Central memory CD4-positive, alpha-beta T cell (primary cell): ENCODE data around the gene PIAS4.

Experiments
- DNase-seq: peaks from one replicate; pipeline ENCODE4 v3.0.0; 2022

The PIAS4 gene

DNA sequence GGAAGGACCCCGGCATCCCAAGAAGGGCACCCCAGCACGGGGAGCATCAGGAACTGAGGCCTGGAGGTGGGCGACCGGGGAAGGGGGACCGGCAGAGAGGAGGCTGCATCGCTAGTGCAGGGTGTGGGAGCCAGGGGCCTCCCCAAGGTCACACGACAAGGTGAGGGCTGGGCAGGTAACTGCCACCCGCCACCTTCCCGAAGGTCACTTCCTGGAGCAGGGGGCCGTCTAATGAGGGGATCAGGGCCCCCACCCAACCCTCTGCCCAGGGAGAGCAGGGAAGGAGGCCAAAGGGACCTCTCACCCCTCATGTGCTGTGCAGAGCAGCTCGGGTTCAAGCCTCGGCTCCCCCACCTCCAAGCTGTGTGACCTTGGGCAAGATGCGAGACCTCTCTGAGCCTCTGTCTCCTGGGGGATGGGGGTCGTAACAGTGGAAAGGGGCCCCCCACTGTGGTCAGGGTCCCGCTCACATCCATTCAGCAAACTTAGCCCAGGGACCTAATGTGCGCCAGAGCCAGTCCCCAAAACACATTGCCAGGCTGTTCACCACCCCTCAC lies 53.2 kb downstream of the PIAS4 start:
- DNase-seq: no peak

DNA sequence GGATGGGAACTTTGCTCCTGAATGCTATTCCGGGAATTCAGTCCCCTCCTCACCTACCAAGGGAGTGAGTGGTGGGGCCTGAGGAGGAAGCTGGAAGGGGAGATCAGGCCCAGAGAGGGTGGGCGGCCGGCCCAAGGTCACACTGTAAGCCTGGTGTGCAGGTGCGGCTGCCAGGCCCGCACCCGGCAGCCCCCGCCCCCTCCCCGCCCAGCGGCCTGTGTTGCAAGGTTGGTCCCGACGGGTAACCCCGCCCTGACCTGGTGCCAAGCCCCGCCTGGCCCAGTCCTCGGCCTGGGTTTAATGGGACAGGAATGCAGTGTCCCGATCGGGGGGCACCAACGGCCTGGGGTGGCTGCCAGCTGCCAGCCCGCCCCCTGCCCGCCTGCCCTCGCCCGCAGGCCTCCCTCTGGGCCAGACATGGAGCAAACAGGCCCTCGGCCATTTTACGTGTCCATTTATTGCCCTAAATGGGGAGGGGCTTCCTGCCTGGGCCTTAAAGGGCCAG lies 53.7 kb downstream of the PIAS4 start:
- DNase-seq: peak; percentile 23

DNA sequence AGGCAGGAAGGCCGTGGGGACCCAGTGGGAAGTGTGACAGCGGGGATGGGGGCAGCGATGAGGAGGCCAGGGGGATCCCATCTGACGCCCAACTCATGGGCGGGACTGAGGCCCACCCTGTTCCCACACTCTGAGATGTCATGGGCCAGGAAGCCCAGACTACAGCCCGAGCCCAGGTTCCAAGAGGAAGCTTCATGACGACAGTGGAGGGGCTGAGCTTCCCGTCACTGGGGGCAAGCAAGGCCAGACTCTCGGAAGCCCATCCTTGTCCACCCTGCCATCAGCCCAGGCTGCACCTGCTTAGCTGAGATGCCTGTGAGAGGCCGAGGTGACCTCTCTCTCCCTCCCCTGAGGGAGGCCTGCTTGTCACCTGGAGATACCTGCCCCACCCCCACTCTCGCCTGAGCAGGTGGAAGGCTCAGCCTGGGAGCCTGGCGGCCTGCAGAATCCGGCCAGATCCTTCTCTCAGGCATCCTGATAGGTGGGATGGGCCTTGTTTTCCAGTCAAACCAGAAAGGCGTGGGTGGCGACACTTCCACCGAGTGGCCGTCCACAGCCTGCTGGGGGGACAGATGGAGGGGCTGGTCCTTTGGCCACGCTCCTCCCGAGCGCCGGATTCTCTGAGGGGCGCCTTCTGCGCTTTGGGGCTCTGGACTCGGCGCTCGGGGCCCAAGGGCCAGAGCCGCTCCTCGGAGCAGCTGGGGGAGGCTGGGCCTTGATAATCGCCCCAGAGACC lies 54.3 kb downstream of the PIAS4 start:
- no peak for DNase-seq

DNA sequence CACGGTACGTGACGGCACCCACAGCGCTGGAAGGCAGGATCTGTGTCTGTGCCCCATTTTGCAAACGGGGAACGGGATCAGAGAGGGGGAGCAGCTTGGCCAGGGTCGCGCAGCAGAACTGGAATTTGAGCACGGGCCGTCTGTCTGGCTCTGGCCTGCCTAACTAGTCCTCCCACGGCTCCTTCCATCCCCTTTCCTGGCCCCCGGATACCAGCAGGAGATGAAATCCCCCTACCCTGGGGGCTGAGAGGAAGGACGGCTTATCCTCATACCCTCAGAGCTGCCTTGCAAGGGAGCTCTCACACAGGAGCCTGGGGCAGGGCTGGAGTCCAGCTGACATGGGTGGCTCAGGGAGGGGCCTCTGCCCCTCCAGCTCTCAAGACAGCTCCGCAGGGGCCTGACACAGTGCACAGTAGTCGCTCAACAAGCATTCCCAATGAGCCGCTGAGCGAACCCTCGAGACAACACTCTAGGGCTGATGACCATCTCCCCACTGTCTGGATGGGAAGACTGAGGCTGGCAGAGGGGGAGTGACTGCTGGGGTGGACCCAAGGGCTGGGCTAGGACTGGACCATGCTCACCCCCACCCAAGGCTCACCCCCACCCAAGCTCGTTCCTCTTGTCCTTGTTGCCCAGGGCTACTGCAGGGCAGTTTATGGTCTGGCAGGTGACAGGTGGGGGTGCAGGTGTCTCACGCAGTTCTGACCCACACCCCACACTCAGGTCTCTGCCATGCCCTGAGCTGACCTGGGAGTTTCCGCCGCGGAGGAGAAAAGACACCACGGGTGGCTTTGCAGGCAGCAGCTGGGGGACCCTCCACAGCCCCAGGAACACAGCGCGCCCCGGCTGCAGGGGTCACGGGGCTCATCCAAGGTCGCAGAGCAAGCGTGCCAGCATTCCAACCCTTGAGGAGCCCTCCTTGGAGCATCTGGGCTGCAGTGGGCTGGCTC lies 55.2 kb downstream of the PIAS4 start:
- DNase-seq: no peak

DNA sequence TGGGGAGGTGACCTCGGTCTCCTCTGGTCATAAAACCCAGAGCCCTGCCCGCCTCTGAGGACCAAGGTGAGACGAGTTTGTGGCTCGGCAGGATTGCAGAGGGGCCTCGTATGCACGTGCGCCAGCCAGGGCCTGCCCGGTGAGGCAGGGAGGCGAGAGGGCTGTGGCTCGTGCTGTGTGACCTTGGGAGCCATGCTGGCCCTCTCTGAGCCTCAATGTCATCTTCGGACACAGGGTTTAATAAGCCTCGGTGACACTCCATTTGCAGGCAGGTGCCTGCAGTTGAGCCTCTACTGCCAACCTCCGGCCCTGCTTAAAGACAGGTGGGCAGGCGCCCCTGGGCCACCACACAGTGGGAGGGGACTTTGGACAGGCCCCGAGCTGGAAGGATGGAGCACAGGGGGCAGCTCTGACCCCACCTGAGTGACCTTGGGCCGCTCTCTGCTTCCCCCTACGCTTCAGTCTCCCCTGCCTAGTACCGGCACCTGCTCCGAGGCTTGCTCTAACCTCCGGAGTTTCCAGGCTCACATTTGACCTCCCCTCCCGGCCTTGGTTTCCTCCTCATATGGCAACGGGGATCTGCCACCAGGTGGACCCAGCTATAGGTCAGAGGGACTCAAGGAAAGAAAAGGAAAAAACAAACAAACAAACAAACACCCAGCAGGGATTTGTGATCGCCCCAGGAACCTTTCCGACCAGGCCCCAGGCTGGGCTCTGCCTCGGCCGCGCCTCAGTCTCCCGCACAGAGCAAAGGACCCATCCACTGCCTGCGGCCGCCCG lies 56.0 kb downstream of the PIAS4 start:
- no peak for DNase-seq

DNA sequence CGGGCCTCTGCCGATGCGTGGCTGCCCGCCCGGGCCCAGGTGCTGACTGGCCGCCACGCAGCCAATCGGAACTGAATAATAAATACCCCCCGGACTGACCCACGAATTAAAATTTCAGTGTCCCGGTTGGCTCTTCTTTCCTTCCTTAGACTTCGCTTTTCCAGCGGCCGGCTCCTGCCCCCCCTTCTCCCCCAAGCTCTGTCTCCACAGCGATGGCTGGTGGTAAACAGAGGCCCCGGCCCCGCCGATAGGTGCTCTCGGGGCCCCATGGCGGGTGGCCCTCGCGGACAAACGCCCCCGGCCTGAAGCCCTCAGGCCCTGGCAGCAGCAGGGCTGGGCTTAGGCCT lies 56.6 kb downstream of the PIAS4 start:
- no peak for DNase-seq

DNA sequence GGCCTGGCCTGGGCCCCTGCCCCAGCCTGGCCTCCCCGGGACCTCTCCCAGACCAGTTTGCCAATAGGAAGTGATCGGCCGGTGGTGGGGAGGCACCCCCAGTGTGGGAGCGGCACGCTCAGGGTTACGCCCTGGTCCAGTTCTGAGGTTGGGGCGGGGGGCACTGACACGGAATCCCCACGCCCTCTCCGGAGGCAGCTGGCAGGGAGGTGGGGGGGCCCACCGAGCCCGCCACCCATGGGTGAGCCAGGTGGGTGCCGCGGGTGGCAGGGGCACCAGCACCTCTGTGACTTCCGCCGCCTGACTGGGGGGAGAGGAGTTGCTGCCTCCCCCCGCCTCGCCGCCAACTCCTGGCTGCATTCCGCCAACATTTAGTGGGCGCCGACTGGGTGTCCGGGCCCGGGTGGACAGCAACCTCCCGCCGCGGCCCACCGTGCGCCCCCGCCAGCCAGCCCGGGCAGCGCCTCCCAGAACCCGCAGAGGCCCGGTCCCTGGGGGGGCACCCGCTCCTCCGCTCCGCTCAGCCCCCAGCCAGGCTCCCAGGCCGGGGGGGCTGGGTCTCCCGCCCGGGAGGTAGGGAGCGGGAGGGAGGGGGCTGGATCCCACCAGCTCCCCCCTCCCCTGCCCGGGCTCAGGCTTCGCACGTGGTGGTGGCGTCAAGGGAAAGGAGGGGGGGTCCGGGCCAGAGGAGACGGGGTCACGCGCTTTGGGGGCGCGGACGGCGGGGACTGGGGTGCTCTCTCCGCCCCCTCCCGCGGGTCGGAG lies 57.1 kb downstream of the PIAS4 start:
- peak; percentile 45 for DNase-seq

DNA sequence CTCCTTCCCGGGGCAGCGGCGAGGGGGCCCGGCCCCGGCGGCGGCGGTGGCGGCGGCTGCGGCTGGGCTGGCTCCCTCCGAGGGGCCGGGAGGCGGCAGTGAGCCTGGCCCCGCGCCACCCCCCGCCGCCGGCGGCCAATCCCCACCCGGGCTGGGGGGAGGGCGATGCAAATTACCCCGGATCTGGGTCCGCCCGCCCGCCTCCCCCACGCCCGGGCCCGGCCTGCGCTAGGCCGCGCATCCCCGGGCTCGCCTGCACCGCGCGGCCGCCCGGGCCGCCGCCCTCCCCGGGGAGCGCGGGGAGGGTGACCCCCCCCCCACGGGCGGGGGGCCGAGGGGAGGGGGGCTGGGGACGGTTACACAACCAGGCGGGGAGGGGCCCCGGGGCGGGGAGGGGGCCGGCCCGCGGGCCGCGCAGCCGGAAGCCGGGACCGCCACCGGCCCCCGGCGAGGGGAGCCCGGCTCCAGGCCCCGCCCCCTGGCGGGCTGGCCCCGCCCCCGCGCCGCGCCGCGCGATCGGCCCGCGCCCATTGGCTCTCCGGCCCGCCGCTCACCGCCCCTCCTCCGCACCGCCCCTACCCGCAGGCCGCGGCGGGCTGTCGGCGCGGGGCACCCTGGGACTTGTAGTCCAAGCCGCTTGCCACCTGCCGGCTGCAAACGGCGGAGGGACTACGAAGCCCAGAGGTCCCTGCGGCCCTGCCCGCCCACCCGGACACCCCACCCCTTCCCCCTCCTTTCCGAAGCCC lies 58.1 kb downstream of the PIAS4 start:
- peak; percentile 98 for DNase-seq

DNA sequence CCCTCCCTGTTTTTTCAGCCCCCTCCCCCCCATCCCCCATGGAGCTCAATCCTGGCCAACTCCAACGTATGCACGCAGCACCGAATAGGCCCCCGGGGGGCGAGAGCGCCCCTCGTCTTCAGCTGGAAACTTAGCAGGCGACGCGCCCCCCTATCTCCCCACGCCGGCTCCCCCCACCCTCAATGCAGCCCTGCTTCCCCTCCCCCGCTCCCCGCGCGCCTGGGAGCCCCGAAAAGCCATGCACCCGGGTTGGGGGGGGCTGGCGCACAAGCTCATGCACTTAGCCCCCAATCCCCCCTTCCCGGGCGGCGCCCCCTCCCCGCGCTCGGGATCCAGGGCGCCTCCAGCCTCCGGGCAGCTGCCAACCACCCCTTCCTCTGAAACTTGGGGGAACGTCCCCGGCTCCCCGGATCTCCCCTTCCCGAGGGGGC lies 58.7 kb downstream of the PIAS4 start:
- peak; percentile 50 for DNase-seq

DNA sequence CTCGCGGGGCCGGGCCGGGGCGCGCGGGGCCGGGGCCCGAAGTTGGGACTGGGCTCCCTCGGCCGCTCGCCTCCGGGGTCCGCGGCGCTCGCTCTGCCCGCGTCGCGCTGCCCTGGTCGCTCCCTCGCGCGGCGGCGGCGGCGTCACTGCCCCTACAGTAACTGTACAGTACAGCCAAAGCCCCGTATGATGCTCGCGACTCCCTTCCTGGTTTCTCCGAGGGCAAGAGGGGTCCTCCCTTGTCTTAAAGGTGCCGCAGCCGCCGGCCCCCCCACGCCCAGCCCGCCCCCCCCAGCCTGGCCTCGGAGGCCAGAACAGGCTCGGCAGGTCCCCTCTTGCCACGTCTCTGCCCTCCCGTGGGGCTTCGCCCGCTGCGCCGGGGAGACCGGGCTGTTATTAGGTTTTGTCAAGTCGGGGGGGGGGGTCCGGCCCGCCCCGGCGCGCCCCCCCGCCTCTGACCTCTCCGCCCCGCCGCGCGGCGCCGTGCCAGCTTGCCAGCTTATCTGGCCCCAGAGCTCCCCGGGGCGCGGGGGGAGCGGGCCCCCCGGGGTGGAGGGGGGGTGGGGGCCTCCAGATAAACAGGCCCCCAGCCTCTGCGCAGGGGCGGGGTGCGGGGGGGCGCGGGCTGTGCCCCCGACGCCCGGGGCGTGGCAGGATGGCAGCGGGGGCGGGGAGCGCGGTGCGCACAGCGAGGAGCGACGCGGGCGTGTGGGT lies 59.3 kb downstream of the PIAS4 start, which contains the start of gene ZBTB7A:
TSS of gene ZBTB7A (minus strand) at position 218 of the 714 bp plus-strand sequence. CDS start 11,667 bp downstream, outside the sequence.
- DNase-seq: peak; percentile 78

DNA sequence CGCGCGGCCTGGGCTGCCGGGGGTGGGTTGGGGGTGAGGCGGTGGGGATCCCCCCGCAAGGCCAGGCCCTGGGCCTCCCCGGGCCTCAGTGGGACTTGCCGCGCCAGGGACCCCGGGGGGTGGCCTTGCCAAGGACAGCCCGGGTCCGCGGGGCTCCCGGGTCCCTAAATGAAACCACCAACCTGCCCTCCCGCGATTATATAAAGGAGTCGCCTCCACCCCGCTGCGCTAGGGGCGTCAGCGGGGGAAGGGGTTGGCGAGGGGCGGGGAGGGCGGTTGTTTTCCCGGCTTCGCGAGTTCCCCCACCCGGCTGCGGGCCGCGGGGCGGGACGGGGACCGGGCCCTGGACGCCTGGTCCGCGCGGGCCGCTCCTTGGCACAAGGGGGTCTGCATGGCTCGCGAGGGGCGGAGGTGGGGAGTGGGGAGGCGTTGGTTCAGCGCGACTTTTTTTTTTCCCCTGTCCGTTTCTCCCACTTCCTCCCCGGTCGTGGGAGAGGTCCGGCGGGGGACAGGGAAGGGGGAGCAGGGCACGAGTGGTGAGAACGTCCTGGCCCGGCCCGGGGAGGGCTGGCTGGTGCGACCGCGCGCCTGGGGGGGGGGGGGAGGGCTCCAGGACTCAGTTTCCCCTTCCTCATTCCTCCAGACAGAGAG lies 60.0 kb downstream of the PIAS4 start:
- no peak for DNase-seq

DNA sequence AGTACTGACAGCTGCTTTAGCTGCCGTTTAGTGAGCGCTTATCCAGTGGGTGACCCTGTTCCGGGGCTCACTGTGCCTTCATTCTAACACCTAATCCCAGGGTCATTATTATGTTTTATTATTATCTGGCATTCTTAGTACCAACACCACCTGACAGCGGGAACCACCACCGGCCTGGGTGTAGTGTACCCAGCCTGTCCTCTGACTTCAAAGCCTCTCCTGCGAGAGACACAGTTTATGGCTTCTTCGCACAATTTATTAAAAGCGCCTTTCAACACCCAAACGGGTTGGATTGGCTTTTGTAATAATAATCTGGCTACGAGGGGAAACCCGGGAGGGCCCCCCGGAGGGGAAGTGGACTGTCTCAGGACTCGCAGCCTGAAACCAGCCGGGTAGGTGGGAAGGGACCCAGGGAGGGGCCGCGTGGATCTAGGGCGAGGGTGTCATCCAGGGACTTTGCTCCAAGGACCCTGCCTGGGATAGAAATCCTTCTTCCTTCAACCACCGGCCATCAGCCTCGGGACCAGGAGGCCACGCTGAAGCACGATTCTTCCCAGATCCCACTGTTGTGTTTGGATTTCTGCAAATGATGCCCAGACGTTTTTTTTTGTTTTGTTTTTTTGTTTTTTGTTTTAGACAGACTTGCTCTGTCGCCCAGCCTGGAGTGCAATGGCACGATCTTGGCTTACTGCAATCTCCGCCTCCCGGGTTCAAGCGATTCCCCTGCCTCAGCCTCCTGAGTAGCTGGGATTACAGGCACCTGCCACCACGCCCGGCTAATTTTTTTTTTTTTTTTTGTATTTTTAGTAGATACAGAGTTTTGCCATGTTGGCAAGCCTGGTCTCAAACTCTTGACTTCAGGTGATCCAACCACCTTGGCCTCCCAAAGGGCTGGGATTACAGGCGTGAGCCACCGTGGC lies 60.8 kb downstream of the PIAS4 start:
- DNase-seq: peak; percentile 20

DNA sequence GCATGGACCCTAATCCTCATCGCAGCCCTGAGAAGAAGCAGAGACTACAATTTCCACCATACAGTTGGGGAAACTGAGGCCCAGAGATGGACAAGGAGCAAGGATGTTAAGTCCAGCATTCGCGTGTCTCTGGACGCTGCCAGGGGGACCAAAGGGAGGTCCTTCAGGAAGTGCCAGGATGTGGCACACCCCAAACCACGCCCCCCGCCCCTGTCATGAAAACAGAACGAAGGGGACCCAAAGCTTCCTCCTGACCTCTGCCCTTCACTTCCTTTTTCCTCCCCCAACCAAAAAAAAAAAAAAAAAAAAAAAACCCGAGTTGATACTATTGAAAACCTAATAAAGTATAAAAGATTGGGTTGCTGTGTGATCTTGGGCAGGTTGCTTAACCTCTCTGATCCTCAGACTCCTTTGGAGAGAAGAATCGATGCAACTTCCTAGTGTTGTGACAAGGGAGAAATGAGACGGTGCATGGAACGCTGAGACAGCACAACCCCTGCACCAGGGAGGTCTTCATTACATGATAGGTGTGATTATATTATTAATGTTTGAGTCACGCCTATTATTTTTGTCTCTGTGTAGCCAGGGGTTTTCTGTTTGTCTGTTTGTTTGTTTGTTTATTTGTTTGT lies 61.9 kb downstream of the PIAS4 start:
- DNase-seq: peak; percentile 35

DNA sequence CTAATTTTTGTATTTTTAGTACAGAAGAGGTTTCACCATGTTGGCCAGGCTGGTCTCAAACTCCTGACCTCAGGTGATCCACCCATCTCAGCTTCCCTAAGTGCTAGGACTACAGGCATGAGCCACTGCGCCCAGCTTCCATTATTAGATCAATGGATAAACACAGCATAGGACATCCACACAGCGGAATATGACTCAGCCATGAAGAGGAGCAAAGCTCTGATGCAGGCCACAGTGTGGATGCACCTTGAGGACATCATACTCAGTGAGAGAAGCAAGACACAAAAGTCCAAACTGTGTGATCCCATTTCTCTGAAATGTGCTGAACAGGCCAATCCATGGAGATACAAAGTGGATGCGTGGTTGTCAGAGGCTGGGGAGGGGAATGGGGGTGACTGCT lies 64.1 kb downstream of the PIAS4 start:
- DNase-seq: no peak

DNA sequence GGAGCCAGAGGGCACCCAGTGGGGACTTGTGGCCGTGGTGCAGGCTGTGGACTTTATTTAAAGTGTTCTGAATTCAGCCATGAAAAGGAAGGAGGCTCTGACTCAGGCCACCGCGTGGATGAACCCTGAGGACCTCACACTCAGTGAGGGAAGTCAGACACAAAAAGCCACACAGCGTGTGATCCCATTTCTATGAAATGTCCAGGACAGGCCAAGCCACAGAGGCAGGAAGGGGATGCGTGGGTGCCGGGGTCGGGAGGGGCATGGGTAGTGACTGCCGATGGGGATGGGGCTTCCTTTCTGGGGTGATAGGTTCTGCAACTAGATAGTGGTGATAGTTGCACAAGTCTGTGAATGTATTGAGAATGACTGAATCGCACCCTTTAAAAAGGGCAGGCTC lies 67.8 kb downstream of the PIAS4 start:
- no peak for DNase-seq

DNA sequence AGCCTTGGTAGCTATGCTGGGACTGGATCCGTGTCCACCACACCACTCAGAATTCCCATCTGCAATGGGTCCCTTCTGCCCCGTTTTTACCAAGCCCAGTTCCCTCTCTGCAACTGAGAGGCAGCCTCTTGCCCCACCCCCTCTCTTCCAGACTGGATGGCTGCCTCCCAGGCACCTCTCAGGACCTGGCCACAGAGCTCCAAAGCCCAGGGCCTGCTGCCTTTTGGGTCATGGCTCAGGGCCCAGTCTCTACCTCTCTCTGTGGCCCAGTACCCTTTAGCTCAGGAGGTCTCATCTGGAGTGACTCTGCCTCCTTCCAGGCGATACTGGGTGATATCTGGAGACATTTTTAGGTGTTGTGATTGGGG lies 69.5 kb downstream of the PIAS4 start:
- no peak for DNase-seq

DNA sequence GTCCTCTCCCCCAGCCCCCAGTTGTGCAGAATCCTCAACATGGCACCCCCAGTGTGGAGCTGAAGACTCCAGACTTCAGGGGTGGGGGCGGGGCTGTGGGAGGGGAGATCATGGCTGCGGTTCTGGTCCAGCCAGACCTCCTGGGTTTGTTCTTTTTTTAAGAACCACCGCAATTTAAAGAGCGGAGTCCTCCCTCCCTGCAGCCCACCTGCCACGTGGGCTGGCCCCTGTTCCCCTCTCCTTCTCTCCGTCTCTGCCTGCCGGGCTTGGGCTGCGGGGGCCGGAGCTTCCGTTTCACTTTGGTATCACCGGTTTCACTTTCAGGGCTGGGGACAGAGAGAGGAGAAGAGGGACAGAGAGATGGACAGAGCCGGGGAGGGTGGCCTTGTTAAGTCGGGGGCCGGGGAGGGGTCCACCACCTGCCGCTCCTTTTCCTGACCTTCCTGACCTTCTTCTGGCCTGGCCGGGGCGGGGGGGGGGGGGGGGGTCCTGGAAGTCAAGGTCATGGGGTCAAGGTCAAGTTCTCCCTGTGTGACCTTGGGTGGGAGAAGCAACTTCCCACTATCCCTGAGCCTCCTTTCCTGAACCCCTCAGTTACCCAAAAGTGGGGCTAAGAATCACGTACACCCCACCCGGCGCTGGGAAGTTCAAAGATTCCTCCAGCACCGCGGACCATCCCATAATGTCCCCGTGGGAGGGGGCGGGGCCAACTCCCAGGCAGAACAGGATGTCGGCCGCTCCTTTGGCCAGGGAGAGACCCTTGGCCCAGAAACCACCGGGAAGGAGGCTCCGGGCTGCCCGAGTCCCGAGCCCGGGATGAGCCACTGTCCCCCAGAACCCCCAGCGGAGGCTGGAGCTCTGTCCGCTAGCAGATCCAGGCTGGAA lies 70.5 kb downstream of the PIAS4 start:
- peak; percentile 38 for DNase-seq
